Measurements from ENCODE around the gene GNAT1.
"Not testable (repeated sequence)": the region's sequence is repeated elsewhere in the genome, so short reads cannot be mapped to it uniquely, and the experiment has no call there.

GNAT1 gene

DNA sequence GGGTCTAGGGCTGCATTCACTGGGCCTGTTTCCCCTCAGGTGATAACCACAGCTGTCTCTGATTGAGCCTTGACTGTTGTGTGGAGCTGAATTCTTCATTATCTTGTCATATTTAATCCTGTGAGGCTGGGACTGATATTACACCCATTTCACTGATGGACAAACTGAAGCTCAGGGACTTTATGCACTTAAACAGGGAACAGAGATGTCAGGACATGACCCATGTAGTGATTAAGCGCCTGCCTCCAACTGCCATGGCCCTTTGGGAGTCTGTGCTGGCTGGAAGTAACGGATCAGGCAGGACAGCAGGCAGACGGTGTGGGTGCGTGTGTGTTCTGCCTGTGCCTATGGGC lies 52.1 kb downstream of the GNAT1 start:
- no peak for DNase-seq

GRCh38 chr3:50244813-50245212 lies 53.4 kb downstream of the GNAT1 start:
- not testable (repeated sequence) for DNase-seq

DNA sequence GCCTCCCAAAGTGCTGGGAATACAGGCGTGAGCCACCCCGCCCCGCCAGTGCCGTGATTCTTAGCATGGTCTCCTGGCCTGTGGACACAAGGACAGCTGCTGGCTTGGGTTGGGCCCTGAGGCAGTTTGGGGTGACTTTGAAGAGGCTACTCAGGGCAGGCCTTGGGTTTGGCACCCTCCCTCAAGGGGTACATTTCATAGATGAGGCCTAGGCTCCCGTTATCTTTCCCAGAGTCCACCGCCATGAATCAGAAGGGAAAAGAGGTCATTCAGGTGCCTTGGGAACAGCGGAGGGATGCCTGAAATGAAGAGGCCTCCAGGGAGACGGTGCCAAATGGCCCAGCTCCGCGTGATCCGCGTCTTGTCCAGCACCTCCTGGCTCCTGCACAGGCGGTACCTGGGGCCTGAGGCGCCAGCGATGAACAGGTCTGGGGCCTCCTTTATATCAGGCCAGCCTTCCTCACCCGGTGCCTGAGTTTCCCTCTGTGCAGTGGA lies 53.9 kb downstream of the GNAT1 start:
- no peak for DNase-seq

DNA sequence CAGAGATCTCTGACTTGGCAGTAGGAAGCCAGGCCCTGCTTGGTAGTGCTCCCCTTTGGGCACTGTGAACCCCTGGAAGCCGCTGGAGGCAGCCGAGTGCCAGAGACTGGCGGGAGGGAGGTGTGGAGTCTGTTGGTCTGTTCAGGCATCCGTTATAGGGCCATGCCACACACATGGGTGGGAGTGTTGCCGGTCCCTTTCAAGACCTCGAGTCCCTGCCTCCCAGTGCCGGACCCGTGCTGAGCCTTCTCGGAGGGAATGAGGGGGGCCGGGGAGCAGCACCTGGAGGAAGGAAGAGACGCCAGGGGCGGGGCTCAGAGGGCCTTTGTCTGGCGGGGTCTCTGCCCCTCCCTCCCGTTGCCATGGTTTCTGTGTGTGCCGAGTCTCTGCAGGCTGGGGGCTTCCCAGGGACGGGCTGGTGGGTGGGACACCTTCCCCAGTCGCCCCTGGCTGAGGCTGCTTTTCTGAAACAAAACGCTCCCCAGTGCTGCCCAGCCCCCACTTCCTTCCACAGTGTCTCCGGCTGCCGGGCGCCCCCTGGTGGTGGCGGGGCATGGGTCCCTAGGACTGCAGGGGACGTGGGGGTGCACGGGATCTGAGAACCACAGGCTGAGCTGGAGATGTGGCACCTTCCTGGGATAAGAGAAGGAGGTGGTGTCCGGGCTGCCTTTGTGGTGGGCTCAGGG lies 54.6 kb downstream of the GNAT1 start:
- peak; percentile 99 for DNase-seq

DNA sequence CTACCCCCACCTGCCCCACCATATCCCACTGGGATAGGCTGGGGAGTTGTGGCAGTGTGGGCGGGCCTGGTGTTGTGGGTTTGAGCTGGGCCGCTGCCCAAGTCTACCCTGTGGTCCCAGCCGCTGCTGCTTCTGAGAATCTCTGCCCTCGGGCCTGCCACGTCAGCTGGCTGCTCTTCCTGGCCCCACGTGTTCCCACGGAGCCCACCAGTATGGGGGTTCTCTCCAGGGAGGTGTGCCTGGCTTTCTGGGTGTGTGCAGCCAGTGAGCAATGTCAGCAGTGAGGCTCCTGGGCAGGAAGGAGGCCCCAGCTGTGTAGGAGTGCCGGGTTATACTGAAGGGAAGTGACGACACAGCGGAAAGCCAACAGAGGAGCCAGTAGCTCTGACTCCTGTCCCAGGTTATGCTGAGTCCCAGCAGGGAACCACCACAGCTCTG lies 55.1 kb downstream of the GNAT1 start:
- DNase-seq, result peak; percentile 73 to 76
